B cell (primary cell): ENCODE results near the gene CCDC192. TPM values are rescaled to one million over a fixed set of nuclear protein-coding genes. Genes with fewer than 3 reads are reported as not detected.
"Not testable (repeated sequence)": the region's sequence is repeated elsewhere in the genome, so short reads cannot be mapped to it uniquely, and the experiment has no call there.

Experiments
- ATAC-seq: fragments of 200-7000 bp; cut with Tn5 transposase; one replicate; pipeline ENCODE4 v1.10.0; 2021; ENCODE audit warnings: low read depth, mild to moderate bottlenecking, moderate number of reproducible peaks, moderate library complexity
- CTCF ChIA-PET: fragments of 350-600 bp; sonication (Branson Sonifier 250); formaldehyde crosslinking; loops from one replicate; lab custom pipeline; 2021; ENCODE audit warnings: antibody characterized with exemption, inconsistent platforms; lab: Charles Lee
- POLR2A ChIA-PET: fragments of 350-600 bp; sonication (Branson Sonifier 250); formaldehyde crosslinking; loops from one replicate; lab custom pipeline; 2021; ENCODE audit warnings: antibody characterized with exemption; lab: Charles Lee
- DNase-seq: peaks from one replicate; pipeline ENCODE4 v3.0.0; 2013
- H2AFZ ChIP-seq: 2 replicates; pipeline ENCODE4 v1.6.1; 2012; ENCODE audit warnings: mild to moderate bottlenecking, low read depth, low read length; ENCODE audit not compliant: insufficient read depth, poor library complexity, severe bottlenecking
- H3K27ac ChIP-seq, 2 donors: 1 replicate in 1 of 2; 2 replicates in 1 of 2; pipeline ENCODE4 v1.5.1; 2012 to 2013; ENCODE audit warnings: low read length in 2 of 2, mild to moderate bottlenecking in 2 of 2, moderate library complexity in 1 of 2
- H3K27me3 ChIP-seq, 4 experiments: fragments of 200-600 bp in 1 of 4; sonication (generic) in 1 of 4; replicated peaks in 1 of 4; 1 replicate in 2 of 4; 2 replicates in 2 of 4; pipeline versions ENCODE4 v1.6.1 to v1.7.0; 2013 to 2016; ENCODE audit warnings: low read length in 3 of 4, mild to moderate bottlenecking in 2 of 4, mixed read lengths in 1 of 4, moderate library complexity in 1 of 4; ENCODE audit not compliant: insufficient read depth in 4 of 4, control insufficient read depth in 3 of 4; ENCODE audit errors: control extremely low read depth in 1 of 4
- H3K36me3 ChIP-seq, 2 experiments: replicated peaks in 1 of 2; 1 replicate in 1 of 2; 2 replicates in 1 of 2; pipeline versions ENCODE4 v1.6.1 to v1.7.1; 2013; ENCODE audit warnings: low read length in 1 of 2; ENCODE audit not compliant: insufficient read depth in 2 of 2, control insufficient read depth in 1 of 2; ENCODE audit errors: control extremely low read depth in 1 of 2, extremely low read depth in 1 of 2
- H3K4me1 ChIP-seq, 2 donors: fragments of 200-600 bp in 1 of 2; sonication (generic) in 1 of 2; 1 replicate in 1 of 2; 2 replicates in 1 of 2; pipeline versions ENCODE4 v1.5.1 to v1.6.1; 2013 to 2017; ENCODE audit warnings: low read length in 2 of 2; ENCODE audit not compliant: control insufficient read depth in 2 of 2, insufficient read depth in 2 of 2
- H3K4me2 ChIP-seq: replicated peaks from 2 replicates; pipeline ENCODE3; 2012; ENCODE audit warnings: mild to moderate bottlenecking, low read depth, low read length; ENCODE audit not compliant: poor library complexity, severe bottlenecking
- H3K4me3 ChIP-seq, 5 experiments: fragments of 200-600 bp in 1 of 5; sonication (generic) in 1 of 5; 1 replicate in 3 of 5; 2 replicates in 2 of 5; pipeline versions ENCODE4 v1.5.1 to v1.7.0; 2011 to 2016; ENCODE audit warnings: low read length in 4 of 5, mild to moderate bottlenecking in 4 of 5, low read depth in 2 of 5, control low read depth in 1 of 5, moderate library complexity in 1 of 5; ENCODE audit not compliant: insufficient read depth in 1 of 5; ENCODE audit errors: control extremely low read depth in 1 of 5, extremely low read depth in 1 of 5
- H3K79me2 ChIP-seq: fragments of 200-600 bp; sonication (generic); one replicate; pipeline ENCODE4 v1.6.0; 2016; ENCODE audit warnings: low read length; ENCODE audit not compliant: control insufficient read depth, insufficient read depth
- H3K9ac ChIP-seq: fragments of 200-600 bp; sonication (generic); 2 replicates; pipeline ENCODE4 v1.6.1; 2017; ENCODE audit warnings: mild to moderate bottlenecking, low read length, moderate library complexity
- H3K9me3 ChIP-seq, 3 donors: one replicate each; pipeline versions ENCODE4 v1.6.1 to v1.7.1; 2013; ENCODE audit warnings: low read length in 2 of 3; ENCODE audit not compliant: control insufficient read depth in 2 of 3, insufficient read depth in 1 of 3; ENCODE audit errors: control extremely low read depth in 1 of 3
- H4K20me1 ChIP-seq: 2 replicates; pipeline ENCODE4 v1.6.0; 2012; ENCODE audit warnings: mild to moderate bottlenecking, low read length; ENCODE audit not compliant: insufficient read depth, control insufficient read depth, poor library complexity, severe bottlenecking
- H3K27ac Mint-ChIP-seq: one replicate; pipeline ENCODE4 v1.8.0; 2021; ENCODE audit warnings: mixed read lengths
- H3K27me3 Mint-ChIP-seq: one replicate; pipeline ENCODE4 v1.8.0; 2021; ENCODE audit warnings: mixed read lengths
- H3K4me1 Mint-ChIP-seq: one replicate; pipeline ENCODE4 v1.8.0; 2021; ENCODE audit warnings: mixed read lengths
- H3K4me3 Mint-ChIP-seq: one replicate; pipeline ENCODE4 v1.8.0; 2021; ENCODE audit warnings: mixed read lengths
- H3K9me3 Mint-ChIP-seq: one replicate; pipeline ENCODE4 v1.8.0; 2022; ENCODE audit warnings: mixed read lengths; ENCODE audit not compliant: insufficient read depth
- EZH2 ChIP-seq: IDR thresholded peaks from 2 replicates; pipeline ENCODE4 v1.6.1; 2012; ENCODE audit warnings: borderline replicate concordance, low read depth, mild to moderate bottlenecking, moderate library complexity, low read length; ENCODE audit not compliant: insufficient read depth, poor library complexity, severe bottlenecking
- WGBS: methylation state at CpG from one replicate; pipeline ENCODE4 v1.1.5; 2013; ENCODE audit warnings: missing lambda C conversion rate; ENCODE audit not compliant: insufficient coverage; 5-methylcytosine and 5-hydroxymethylcytosine counted together
- intact Hi-C: fragments of 100-400 bp; cut with micrococcal nuclease; formaldehyde crosslinking; loops from one replicate; pipeline ENCODE4 v1.10.0; 2022
- polyA plus RNA-seq: library from polyadenylated mRNA; depleted of rRNA; stranded (reverse); fragments of >200 nt; gene quantifications from 2 replicates; pipeline ENCODE4 v1.2.3, GENCODE V29; 2012
- total RNA-seq, 2 donors: library from RNA; stranded (reverse); fragments of 120-200 nt in 1 of 2; gene quantifications; 1 replicate in 1 of 2; 2 replicates in 1 of 2; pipeline versions ENCODE4 v1.2.3 to v1.2.4, GENCODE V29; 2013 to 2022
- TF ChIP-seq, protein P1 (sequence below): fragments of 200-600 bp; IDR thresholded peaks from one replicate; pipeline ENCODE4 v1.8.0; 2022; ENCODE audit warnings: antibody characterized with exemption, mild to moderate bottlenecking

Gene CCDC192
- total and polyA plus RNA-seq, 2 donors (not counting 1 experiment from before 2014, with no cell fraction given): not detected

DNA sequence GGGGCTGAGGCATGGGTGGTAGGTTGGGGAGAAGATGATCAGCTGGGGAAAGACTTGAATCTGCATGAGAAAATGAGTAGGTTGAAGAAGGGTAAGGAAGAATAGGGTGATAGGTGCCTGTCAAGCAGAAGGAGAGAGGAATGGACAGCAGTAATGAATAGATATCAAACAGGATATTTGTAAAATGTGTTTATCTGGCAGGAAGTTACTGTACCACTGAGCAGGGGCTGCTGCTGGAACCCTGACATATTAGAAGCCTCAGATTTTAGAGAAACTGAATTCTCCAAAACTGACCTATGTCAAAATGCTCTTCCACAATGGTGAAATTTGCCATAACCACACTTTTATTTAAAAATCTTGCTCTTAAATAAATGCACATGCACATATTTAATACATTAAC is 41.0 kb downstream of the CCDC192 start:
- Histone ChIP-seq H3K79me2 (no peaks in the 10 kb centered on the region), H4K20me1 (no peaks in the 10 kb centered on the region), H3K4me3 (no peak overlapping the region), H3K36me3 (no peaks in the 10 kb centered on the region), H3K4me1 (no peaks in the 10 kb centered on the region), H3K27ac (no peak overlapping the region), H3K9me3 (no peaks in the 10 kb centered on the region), H3K4me2 (no peak overlapping the region), H3K27me3 (no peaks in the 10 kb centered on the region), H2AFZ (no peak overlapping the region), H3K9ac (no peak overlapping the region)
- ATAC-seq: no peak
- DNase-seq: no peak
- no peak overlapping the region for H3K27ac Mint-ChIP-seq
- CTCF ChIA-PET: no interaction called here
- no peak overlapping the region for H3K4me3 Mint-ChIP-seq
- H3K4me1 Mint-ChIP-seq: no peaks in the 10 kb centered on the region
- intact Hi-C loops: no loop called here
- no peak for TF ChIP-seq EZH2
- TF ChIP-seq, protein P1, sequence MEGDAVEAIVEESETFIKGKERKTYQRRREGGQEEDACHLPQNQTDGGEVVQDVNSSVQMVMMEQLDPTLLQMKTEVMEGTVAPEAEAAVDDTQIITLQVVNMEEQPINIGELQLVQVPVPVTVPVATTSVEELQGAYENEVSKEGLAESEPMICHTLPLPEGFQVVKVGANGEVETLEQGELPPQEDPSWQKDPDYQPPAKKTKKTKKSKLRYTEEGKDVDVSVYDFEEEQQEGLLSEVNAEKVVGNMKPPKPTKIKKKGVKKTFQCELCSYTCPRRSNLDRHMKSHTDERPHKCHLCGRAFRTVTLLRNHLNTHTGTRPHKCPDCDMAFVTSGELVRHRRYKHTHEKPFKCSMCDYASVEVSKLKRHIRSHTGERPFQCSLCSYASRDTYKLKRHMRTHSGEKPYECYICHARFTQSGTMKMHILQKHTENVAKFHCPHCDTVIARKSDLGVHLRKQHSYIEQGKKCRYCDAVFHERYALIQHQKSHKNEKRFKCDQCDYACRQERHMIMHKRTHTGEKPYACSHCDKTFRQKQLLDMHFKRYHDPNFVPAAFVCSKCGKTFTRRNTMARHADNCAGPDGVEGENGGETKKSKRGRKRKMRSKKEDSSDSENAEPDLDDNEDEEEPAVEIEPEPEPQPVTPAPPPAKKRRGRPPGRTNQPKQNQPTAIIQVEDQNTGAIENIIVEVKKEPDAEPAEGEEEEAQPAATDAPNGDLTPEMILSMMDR: no peak
- peaks cover 10% of the 10 kb centered on the region for H3K27me3 Mint-ChIP-seq
- POLR2A ChIA-PET: no interaction called here
- H3K9me3 Mint-ChIP-seq: no peaks in the 10 kb centered on the region

DNA sequence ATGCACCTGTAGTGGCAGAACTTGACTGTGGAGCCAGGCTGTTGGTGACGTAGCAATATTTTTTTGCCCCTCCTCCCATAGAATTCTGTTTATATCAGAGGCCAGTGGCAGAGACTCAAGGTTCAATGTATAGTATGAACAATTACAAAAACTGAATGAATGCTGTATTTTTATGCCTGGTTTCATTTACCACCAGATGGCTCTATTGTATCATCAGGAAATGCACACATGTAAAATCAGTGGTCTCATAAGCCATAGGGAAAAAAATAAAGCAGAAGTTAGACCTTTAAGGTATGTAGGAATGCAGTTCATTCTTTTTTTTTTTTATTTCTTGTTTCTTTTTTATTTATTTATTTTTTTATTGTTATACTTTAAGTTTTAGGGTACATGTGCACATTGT is 43.6 kb downstream of the CCDC192 start:
- ChIA-PET POLR2A (no interaction called here), CTCF (no interaction called here)
- no peaks in the 10 kb centered on the region for H3K9me3 ChIP-seq
- no peaks in the 10 kb centered on the region for H3K4me1 Mint-ChIP-seq
- peak; percentile 4 for DNase-seq
- H3K4me3 Mint-ChIP-seq: no peak overlapping the region
- H3K27ac ChIP-seq: no peak overlapping the region
- no peaks in the 10 kb centered on the region for H3K9me3 Mint-ChIP-seq
- no peak for ATAC-seq
- H3K27ac Mint-ChIP-seq: no peak overlapping the region
- no peak overlapping the region for H2AFZ ChIP-seq
- no peaks in the 10 kb centered on the region for H3K27me3 ChIP-seq
- no peak overlapping the region for H3K9ac ChIP-seq
- intact Hi-C loops: loop anchor here (1.0 to 5.0 kb wide), 2 partner anchors 455 to 926 kb away; no protein-coding TSS in a partner anchor
- WGBS: no CpG with 5 or more reads among the region's 1 CpG
- no peaks in the 10 kb centered on the region for H3K4me1 ChIP-seq
- H4K20me1 ChIP-seq: no peaks in the 10 kb centered on the region
- H3K27me3 Mint-ChIP-seq: peaks cover 5% of the 10 kb centered on the region
- H3K4me3 ChIP-seq: no peak overlapping the region
- H3K4me2 ChIP-seq: no peak overlapping the region
- TF ChIP-seq, protein P1: peak; percentile 19
- no peak for TF ChIP-seq EZH2
- no peaks in the 10 kb centered on the region for H3K79me2 ChIP-seq
- no peaks in the 10 kb centered on the region for H3K36me3 ChIP-seq

DNA sequence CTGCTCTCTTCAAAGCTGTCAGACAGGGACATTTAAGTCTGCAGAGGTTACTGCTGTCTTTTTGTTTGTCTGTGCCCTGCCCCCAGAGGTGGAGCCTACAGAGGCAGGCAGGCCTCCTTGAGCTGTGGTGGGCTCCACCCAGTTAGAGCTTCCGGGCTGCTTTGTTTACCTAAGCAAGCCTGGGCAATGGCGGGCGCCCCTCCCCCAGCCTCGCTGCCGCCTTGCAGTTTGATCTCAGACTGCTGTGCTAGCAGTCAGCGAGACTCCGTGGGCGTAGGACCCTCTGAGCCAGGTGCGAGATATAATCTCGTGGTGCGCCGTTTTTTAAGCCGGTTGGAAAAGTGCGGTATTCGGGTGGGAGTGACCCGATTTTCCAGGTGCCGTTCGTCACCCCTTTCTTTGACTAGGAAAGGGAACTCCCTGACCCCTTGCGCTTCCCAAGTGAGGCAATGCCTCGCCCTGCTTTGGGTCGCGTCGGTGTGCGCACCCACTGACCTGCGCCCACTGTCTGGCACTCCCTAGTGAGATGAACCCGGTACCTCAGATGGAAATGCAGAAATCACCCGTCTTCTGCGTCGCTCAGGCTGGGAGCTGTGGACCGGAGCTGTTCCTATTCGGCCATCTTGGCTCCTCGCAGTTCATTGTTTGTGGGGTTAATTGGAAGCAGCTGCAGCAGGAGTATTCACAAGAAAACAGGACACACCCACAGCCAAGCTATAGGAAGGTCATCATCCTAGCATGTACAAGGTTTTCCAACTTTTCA is 49.5 kb downstream of the CCDC192 start:
- H3K27me3 ChIP-seq, H3K27me3 Mint-ChIP-seq, CTCF ChIA-PET, H3K4me1 Mint-ChIP-seq, H3K79me2 ChIP-seq, H2AFZ ChIP-seq, H3K4me1 ChIP-seq, H3K27ac Mint-ChIP-seq, intact Hi-C loops, H3K36me3 ChIP-seq, H3K9me3 Mint-ChIP-seq, POLR2A ChIA-PET, H3K4me2 ChIP-seq, H3K9ac ChIP-seq, H3K27ac ChIP-seq, H3K4me3 Mint-ChIP-seq, H3K9me3 ChIP-seq, H4K20me1 ChIP-seq, ATAC-seq, H3K4me3 ChIP-seq, DNase-seq: not testable (repeated sequence)
- WGBS: 91% methylated on average over 18 of the region's 32 CpGs
